Muscle layer of duodenum (tissue), 2 donors: ENCODE measurements around the gene SGSM2.

Experiments
- H3K27ac ChIP-seq: one replicate; pipeline ENCODE4 v1.7.0; 2013; ENCODE audit warnings: mild to moderate bottlenecking, low read length
- H3K27me3 ChIP-seq: one replicate; pipeline ENCODE4 v1.7.0; 2013; ENCODE audit warnings: low read depth, mild to moderate bottlenecking, control low read depth, low read length
- H3K36me3 ChIP-seq, 2 donors: one replicate each; pipeline ENCODE4 v1.7.0; 2013; ENCODE audit warnings: low read length in 2 of 2, control low read depth in 1 of 2, mild to moderate bottlenecking in 1 of 2; ENCODE audit not compliant: insufficient read depth in 2 of 2, control insufficient read depth in 1 of 2
- H3K4me1 ChIP-seq, 2 donors: one replicate each; pipeline ENCODE4 v1.7.0; 2013; ENCODE audit warnings: low read length in 2 of 2, mild to moderate bottlenecking in 2 of 2, control low read depth in 1 of 2, moderate library complexity in 1 of 2; ENCODE audit not compliant: insufficient read depth in 2 of 2, control insufficient read depth in 1 of 2
- H3K4me3 ChIP-seq, 2 donors: one replicate each; pipeline ENCODE4 v1.7.0; 2013; ENCODE audit warnings: low read length in 2 of 2, low read depth in 1 of 2, mild to moderate bottlenecking in 1 of 2
- H3K9me3 ChIP-seq, 2 donors: one replicate each; pipeline ENCODE4 v1.7.0; 2013; ENCODE audit warnings: low read length in 2 of 2, control low read depth in 1 of 2, mild to moderate bottlenecking in 1 of 2; ENCODE audit not compliant: control insufficient read depth in 1 of 2
- donor health status: healthy.

Gene SGSM2

GRCh38 chr17:2337544-2338314, 428 bp downstream of the SGSM2 start:
- H3K27ac ChIP-seq = peak overlapping the region; percentile 1
- H3K4me1 ChIP-seq = peaks cover 0 to 20% of the 10 kb centered on the region in 2 donors
- no peaks in the 10 kb centered on the region for H3K27me3 ChIP-seq
- no peaks in the 10 kb centered on the region for H3K9me3 ChIP-seq
- peak overlapping the region; percentile 64 to 99 for H3K4me3 ChIP-seq
- peaks cover 24 to 35% of the 10 kb centered on the region in 2 donors for H3K36me3 ChIP-seq

- H3K4me3 ChIP-seq = peak overlapping the region; percentile 64 to 99
- peak overlapping the region; percentile 1 for H3K27ac ChIP-seq
- peaks cover 0 to 20% of the 10 kb centered on the region in 2 donors for H3K4me1 ChIP-seq
- H3K27me3 ChIP-seq = no peaks in the 10 kb centered on the region
- H3K9me3 ChIP-seq = no peaks in the 10 kb centered on the region
- H3K36me3 ChIP-seq = peaks cover 19 to 31% of the 10 kb centered on the region in 2 donors
Measured at GRCh38 chr17:2338315-2338657, 985 bp downstream of the SGSM2 start.

- no peaks in the 10 kb centered on the region for H3K9me3 ChIP-seq
- no peaks in the 10 kb centered on the region for H3K27me3 ChIP-seq
- no peak overlapping the region for H3K4me3 ChIP-seq
- H3K27ac ChIP-seq = no peak overlapping the region
- peaks cover 0 to 39% of the 10 kb centered on the region in 2 donors for H3K36me3 ChIP-seq
- peaks cover 4 to 11% of the 10 kb centered on the region in 2 donors for H3K4me1 ChIP-seq
Measured at GRCh38 chr17:2343421-2343820, 6.1 kb downstream of the SGSM2 start.

GRCh38 chr17:2344528-2344927, 7.2 kb downstream of the SGSM2 start:
- Histone ChIP-seq H3K9me3 (no peaks in the 10 kb centered on the region), H3K27ac (no peak overlapping the region), H3K36me3 (peaks cover 0 to 39% of the 10 kb centered on the region in 2 donors), H3K4me3 (no peak overlapping the region), H3K4me1 (peaks cover 5 to 11% of the 10 kb centered on the region in 2 donors), H3K27me3 (no peaks in the 10 kb centered on the region)

- no peak overlapping the region for H3K27ac ChIP-seq
- H3K4me3 ChIP-seq = no peak overlapping the region
- H3K9me3 ChIP-seq = no peaks in the 10 kb centered on the region
- no peaks in the 10 kb centered on the region for H3K27me3 ChIP-seq
- peaks cover 5 to 11% of the 10 kb centered on the region in 2 donors for H3K4me1 ChIP-seq
- H3K36me3 ChIP-seq = peaks cover 0 to 40% of the 10 kb centered on the region in 2 donors
Measured at GRCh38 chr17:2346475-2346874, 9.2 kb downstream of the SGSM2 start.

GRCh38 chr17:2347805-2348685, 10.7 kb downstream of the SGSM2 start:
- Histone ChIP-seq H3K9me3 (no peaks in the 10 kb centered on the region), H3K27ac (peak overlapping the region; percentile 31), H3K36me3 (peaks cover 0 to 32% of the 10 kb centered on the region in 2 donors), H3K27me3 (no peaks in the 10 kb centered on the region), H3K4me3 (no peak overlapping the region), H3K4me1 (peaks cover 5 to 11% of the 10 kb centered on the region in 2 donors)

GRCh38 chr17:2351269-2351668, 14.0 kb downstream of the SGSM2 start:
- H3K4me3 ChIP-seq = no peak overlapping the region
- no peak overlapping the region for H3K27ac ChIP-seq
- peaks cover 0 to 12% of the 10 kb centered on the region in 2 donors for H3K36me3 ChIP-seq
- H3K9me3 ChIP-seq = no peaks in the 10 kb centered on the region
- H3K4me1 ChIP-seq = peaks cover 5 to 11% of the 10 kb centered on the region in 2 donors
- no peaks in the 10 kb centered on the region for H3K27me3 ChIP-seq

GRCh38 chr17:2354311-2354710, 17.0 kb downstream of the SGSM2 start:
- H3K27me3 ChIP-seq = no peaks in the 10 kb centered on the region
- H3K4me3 ChIP-seq = no peak overlapping the region
- no peaks in the 10 kb centered on the region for H3K9me3 ChIP-seq
- H3K27ac ChIP-seq = no peak overlapping the region
- peaks cover 3% of the 10 kb centered on the region in 2 donors for H3K36me3 ChIP-seq
- H3K4me1 ChIP-seq = peaks cover 0 to 6% of the 10 kb centered on the region in 2 donors

GRCh38 chr17:2357237-2357636, 19.9 kb downstream of the SGSM2 start:
- Histone ChIP-seq H3K36me3 (peaks cover 3 to 4% of the 10 kb centered on the region in 2 donors), H3K9me3 (no peaks in the 10 kb centered on the region), H3K4me1 (peaks cover 0 to 10% of the 10 kb centered on the region in 2 donors), H3K27ac (no peak overlapping the region), H3K27me3 (no peaks in the 10 kb centered on the region), H3K4me3 (no peak overlapping the region)

GRCh38 chr17:2357931-2358434, 20.7 kb downstream of the SGSM2 start:
- no peak overlapping the region for H3K4me3 ChIP-seq
- no peak overlapping the region for H3K27ac ChIP-seq
- H3K9me3 ChIP-seq = no peaks in the 10 kb centered on the region
- H3K27me3 ChIP-seq = no peaks in the 10 kb centered on the region
- H3K36me3 ChIP-seq = peaks cover 3 to 9% of the 10 kb centered on the region in 2 donors
- H3K4me1 ChIP-seq = peaks cover 0 to 10% of the 10 kb centered on the region in 2 donors
